Measurements from ENCODE around the gene PREB.

DNA sequence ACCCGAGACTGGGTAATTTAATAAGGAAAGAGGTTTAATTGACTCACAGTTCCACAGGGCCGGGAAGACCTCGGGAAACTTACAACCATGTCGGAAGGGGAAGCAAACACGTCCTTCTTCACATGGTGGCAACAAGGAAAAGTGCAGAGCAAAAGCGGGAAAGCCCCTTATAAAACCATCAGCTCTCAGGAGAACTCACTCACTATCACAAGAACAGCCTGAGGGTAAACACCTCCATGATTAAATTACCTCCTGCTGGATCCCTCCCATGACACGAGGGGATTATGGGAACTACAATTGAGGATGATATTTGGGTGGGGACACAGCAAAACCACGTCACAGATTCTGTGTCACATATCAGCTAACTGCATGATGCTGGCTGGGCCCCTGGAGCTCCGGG lies 25.8 kb upstream of the PREB start:
- no peak for TF ChIP-seq POLR2A (IDR thresholded peaks at IDR 0.05)
- no peak for TF ChIP-seq EP300 (IDR thresholded peaks at IDR 0.05; ENCODE audit: low read depth)
- TF ChIP-seq, protein P1, sequence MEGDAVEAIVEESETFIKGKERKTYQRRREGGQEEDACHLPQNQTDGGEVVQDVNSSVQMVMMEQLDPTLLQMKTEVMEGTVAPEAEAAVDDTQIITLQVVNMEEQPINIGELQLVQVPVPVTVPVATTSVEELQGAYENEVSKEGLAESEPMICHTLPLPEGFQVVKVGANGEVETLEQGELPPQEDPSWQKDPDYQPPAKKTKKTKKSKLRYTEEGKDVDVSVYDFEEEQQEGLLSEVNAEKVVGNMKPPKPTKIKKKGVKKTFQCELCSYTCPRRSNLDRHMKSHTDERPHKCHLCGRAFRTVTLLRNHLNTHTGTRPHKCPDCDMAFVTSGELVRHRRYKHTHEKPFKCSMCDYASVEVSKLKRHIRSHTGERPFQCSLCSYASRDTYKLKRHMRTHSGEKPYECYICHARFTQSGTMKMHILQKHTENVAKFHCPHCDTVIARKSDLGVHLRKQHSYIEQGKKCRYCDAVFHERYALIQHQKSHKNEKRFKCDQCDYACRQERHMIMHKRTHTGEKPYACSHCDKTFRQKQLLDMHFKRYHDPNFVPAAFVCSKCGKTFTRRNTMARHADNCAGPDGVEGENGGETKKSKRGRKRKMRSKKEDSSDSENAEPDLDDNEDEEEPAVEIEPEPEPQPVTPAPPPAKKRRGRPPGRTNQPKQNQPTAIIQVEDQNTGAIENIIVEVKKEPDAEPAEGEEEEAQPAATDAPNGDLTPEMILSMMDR (IDR thresholded peaks at IDR 0.05) = no peak
